Measurements from ENCODE around the gene ARID1B. TPM values are rescaled to one million over a fixed set of nuclear protein-coding genes. Genes with fewer than 3 reads are reported as not detected.

ARID1B gene
- total RNA-seq, 1 donor from 2014 or later = 155 TPM

- TF ChIP-seq, protein P1, sequence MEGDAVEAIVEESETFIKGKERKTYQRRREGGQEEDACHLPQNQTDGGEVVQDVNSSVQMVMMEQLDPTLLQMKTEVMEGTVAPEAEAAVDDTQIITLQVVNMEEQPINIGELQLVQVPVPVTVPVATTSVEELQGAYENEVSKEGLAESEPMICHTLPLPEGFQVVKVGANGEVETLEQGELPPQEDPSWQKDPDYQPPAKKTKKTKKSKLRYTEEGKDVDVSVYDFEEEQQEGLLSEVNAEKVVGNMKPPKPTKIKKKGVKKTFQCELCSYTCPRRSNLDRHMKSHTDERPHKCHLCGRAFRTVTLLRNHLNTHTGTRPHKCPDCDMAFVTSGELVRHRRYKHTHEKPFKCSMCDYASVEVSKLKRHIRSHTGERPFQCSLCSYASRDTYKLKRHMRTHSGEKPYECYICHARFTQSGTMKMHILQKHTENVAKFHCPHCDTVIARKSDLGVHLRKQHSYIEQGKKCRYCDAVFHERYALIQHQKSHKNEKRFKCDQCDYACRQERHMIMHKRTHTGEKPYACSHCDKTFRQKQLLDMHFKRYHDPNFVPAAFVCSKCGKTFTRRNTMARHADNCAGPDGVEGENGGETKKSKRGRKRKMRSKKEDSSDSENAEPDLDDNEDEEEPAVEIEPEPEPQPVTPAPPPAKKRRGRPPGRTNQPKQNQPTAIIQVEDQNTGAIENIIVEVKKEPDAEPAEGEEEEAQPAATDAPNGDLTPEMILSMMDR (IDR thresholded peaks at IDR 0.05; ENCODE audit: unreplicated experiment) = no peak
- Mint-ChIP-seq H3K9me3 (no peaks in the 10 kb centered on the region), H3K4me1 (peaks cover 9% of the 10 kb centered on the region), H3K4me3 (no peak overlapping the region), H3K27ac (no peak overlapping the region), H3K27me3 (ENCODE audit: low read depth) (no peaks in the 10 kb centered on the region), H3K36me3 (peaks cover 9% of the 10 kb centered on the region)
- no peak for DNase-seq (ENCODE audit: low spot score in 2 of 2, unreplicated experiment in 2 of 2)
Measured at GRCh38 chr6:156909212-156910010, 132.2 kb downstream of the ARID1B start.

DNA sequence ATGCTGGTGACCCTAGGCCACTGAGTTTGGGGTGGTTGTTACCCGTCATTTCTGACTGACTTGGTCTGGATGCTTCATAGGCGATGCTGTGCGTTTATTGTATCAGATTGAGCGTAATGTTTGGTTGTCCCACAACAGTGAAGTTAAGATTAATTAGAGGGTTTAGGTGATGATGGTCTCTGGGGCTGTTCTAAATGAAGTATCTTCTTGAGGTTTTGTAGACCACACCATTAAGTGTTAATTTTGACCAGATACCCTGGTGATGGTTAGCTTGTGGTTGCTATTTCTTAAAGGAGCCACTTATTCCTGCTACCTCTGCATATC is 132.8 kb downstream of the ARID1B start:
- TF ChIP-seq, protein P1 (IDR thresholded peaks at IDR 0.05; ENCODE audit: unreplicated experiment) = no peak
- Mint-ChIP-seq H3K27ac (no peak overlapping the region), H3K9me3 (no peaks in the 10 kb centered on the region), H3K36me3 (peaks cover 13% of the 10 kb centered on the region), H3K27me3 (ENCODE audit: low read depth) (no peaks in the 10 kb centered on the region), H3K4me3 (no peak overlapping the region), H3K4me1 (peaks cover 9% of the 10 kb centered on the region)
- no peak for DNase-seq (ENCODE audit: low spot score in 2 of 2, unreplicated experiment in 2 of 2)

GRCh38 chr6:156910938-156911337 is 133.8 kb downstream of the ARID1B start:
- Mint-ChIP-seq H3K36me3 (peaks cover 13% of the 10 kb centered on the region), H3K4me1 (peaks cover 7% of the 10 kb centered on the region), H3K27ac (no peak overlapping the region), H3K9me3 (no peaks in the 10 kb centered on the region), H3K27me3 (ENCODE audit: low read depth) (no peaks in the 10 kb centered on the region), H3K4me3 (no peak overlapping the region)
- DNase-seq (ENCODE audit: low spot score in 2 of 2, unreplicated experiment in 2 of 2) = no peak
- TF ChIP-seq, protein P1 (IDR thresholded peaks at IDR 0.05; ENCODE audit: unreplicated experiment) = no peak

DNA sequence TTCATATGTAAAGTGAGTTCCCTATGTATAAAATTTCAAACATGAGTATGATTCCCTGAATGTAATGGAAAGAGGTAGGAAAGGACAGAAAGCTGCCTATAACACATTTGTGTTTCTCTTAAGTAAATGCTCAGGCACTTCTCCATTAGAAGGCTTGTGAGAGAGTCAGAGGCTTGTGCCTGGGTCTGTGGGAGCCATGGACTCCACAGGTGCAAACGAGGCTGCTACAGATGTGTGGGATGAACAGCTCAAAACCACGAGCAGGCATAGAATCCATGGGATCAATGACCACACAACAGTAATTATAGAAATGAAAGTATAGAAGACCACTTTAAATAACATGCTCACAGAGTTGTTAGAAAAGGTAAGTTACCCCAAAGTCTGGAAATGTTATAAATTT is 134.4 kb downstream of the ARID1B start:
- H3K4me1 Mint-ChIP-seq = peaks cover 12% of the 10 kb centered on the region
- no peaks in the 10 kb centered on the region for H3K27me3 Mint-ChIP-seq (ENCODE audit: low read depth)
- H3K9me3 Mint-ChIP-seq = no peaks in the 10 kb centered on the region
- TF ChIP-seq, protein P1 (IDR thresholded peaks at IDR 0.05; ENCODE audit: unreplicated experiment) = no peak
- no peak for DNase-seq (ENCODE audit: low spot score in 2 of 2, unreplicated experiment in 2 of 2)
- peaks cover 13% of the 10 kb centered on the region for H3K36me3 Mint-ChIP-seq
- peak overlapping the region; percentile 13 for H3K27ac Mint-ChIP-seq
- no peak overlapping the region for H3K4me3 Mint-ChIP-seq

DNA sequence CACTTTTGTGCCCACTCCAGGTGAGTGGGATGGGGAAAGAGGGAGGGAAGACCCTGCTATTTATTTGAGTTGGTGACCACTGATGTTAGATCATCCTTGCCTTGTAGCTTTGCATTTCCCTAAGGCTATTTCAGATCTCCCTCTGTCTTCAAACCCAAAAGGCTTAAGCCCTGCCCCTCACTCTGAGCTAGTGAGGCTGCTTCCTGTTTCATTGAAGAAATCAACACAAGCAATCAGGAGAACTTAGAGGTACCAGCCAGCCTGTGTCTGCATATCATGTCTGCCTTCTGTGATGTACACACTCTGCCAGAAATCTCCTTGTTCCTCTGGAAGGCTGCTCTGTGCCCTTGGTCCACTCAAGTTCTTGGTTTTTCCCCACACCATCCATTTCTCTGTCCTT is 135.3 kb downstream of the ARID1B start:
- Mint-ChIP-seq H3K36me3 (peaks cover 13% of the 10 kb centered on the region), H3K9me3 (no peaks in the 10 kb centered on the region), H3K27ac (peak overlapping the region; percentile 47), H3K4me3 (no peak overlapping the region), H3K27me3 (ENCODE audit: low read depth) (no peaks in the 10 kb centered on the region), H3K4me1 (peaks cover 17% of the 10 kb centered on the region)
- TF ChIP-seq, protein P1 (IDR thresholded peaks at IDR 0.05; ENCODE audit: unreplicated experiment) = no peak
- DNase-seq (ENCODE audit: low spot score in 2 of 2, unreplicated experiment in 2 of 2) = no peak
